HG02610 (cell line): Measurements from ENCODE around the gene CLDN1.
"Not testable (repeated sequence)": the region's sequence is repeated elsewhere in the genome, so short reads cannot be mapped to it uniquely, and the experiment has no call there.

Experiments
- ATAC-seq: cut with Tn5 transposase; IDR thresholded peaks from one replicate; pipeline ENCODE4 v1.9.1; 2021; ENCODE audit warnings: mild to moderate bottlenecking, moderate library complexity; ENCODE audit not compliant: unreplicated experiment

Gene CLDN1

GRCh38 chr3:190299969-190300368 lies 22.3 kb downstream of the CLDN1 start:
- ATAC-seq, result no peak

DNA sequence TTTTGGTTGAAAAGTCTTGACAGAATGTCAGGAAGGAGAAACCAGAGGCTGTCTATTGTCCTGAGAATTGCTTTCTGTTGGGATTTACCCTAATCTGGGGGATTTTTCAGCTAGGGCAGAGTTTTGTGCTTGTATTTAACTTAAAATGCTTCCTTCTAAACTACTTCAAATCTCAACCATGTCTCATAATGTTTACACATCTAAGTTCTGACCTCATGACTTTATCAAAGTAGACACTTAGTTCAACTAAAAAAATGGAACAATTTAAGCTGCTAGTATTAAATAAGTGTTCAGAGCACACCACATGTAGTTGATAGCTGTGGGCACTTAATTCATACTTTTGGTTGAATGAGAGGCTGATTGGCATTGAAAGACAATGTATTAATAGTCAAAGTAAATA lies 28.2 kb downstream of the CLDN1 start:
- ATAC-seq, result no peak

- ATAC-seq, result no peak
Observed at GRCh38 chr3:190293621-190294020, 28.6 kb downstream of the CLDN1 start.

DNA sequence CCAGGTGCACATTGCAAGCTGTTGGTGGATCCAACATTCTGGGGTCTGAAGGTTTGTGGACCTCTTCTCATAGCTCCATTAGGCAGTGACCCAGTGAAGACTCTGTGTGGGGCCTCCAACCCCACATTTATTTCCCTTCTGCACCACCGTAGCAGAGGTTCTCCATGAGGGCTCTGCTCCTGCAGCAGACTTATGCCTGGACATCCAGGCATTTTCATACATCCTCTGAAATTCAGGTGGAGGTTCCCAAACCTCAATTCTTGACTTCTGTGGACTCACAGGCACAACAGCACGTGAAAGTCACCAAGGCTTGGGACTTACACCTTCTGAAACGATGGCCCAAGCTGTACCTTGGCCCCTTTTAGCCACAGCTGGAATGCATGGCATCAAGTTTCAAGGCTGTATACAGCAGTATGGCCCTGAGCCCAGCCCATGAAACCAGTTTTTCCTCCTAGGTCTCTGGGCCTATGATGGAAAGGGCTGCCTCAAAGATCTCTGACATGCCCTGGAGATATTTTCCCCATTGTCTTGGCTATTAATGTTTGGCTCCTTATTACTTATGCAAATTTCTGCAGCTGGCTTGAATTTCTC lies 30.2 kb downstream of the CLDN1 start:
- no peak for ATAC-seq

DNA sequence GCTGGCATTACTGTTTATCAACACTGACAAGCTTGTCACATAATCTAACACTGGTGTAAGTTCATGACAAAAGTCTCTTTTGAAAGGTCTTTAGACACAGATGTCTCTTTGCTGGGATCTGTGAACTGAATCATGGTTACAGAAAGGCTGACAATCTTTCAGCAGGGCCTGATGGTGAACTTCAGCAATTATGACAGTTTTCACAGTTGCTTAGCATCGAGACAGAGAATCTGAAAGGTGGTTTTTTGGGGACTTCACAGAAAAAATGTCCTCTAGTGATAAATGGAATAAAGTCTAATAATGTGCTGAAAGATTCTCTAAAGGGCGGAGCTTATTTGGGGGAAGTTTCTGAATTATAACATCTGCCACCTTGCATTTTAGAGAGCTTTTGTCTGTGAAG lies 32.3 kb downstream of the CLDN1 start:
- ATAC-seq, result no peak

DNA sequence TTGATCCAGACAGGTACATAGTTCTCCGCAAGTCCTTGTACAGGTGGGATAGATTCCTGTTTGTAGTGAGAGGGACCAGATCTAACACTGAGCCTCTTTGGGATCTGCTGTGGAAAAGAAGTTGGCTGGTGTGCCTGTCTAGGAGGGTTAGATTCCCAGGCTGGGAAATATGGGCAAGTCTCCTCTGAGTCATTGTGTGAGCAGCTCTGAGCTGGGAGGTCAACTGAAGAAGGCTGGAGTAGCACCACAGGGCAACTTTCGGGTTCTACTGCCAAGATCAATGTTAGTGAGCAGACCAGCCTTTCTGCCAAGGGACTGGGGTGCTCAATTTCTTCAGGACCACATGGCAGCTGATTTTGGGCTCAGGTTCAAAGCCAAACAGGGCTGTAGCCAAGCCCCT lies 33.4 kb downstream of the CLDN1 start:
- no peak for ATAC-seq

DNA sequence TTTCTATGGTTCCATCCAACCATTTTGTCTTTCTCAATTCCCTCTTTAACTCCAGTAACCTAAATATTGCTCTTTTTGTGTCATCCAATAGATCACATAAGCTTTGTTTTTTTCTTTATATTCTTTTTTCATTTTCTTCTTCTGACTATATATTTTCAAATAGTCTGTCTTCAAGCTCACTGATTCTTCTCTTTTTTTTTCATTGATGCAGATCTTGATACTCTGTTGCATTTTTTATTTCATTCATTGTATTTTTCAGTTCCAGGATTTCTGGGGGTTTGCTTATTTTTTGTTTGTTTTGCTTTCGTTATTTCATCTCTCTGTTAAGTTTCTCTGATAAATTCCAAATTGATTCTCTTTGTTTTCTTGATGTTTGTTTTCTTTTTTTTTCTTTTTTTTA lies 36.2 kb downstream of the CLDN1 start:
- ATAC-seq, result no peak

DNA sequence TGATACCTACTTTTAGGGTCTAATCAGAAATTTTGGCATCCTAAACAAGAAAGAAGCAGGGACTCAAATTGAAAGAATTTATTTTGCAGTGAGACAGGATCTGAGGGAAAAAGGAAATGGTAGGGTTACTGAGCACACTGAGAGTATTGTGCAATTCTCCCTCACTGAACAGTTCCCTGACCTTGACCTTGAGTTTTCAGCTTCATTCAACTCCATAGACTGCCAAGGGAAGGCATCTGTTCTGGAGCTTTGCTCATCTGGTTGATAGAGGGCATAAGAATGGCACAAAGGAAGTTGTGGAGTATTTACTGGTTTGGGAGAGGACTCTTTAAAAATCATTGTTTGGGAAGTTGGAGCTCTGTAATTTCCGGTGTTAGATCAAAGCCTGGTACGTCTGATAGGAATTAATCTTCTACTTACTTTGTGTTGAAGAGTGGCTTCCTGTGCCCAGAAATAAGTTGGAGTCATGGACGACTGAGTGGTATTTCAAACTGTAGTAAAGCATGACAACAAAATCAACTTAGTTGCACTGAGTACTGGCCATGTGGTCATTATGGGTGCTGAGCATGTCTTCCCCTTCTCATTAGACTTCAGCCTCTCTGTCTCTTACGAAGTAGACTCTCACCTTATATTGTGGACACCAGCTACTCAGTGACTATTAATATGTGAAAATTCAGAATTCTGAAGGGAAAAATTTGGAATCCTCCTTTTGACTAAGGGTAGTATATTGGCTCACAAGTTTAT lies 40.8 kb downstream of the CLDN1 start:
- ATAC-seq, result no peak

GRCh38 chr3:190279690-190280089 lies 42.6 kb downstream of the CLDN1 start:
- no peak for ATAC-seq

GRCh38 chr3:190272747-190273146 lies 49.5 kb downstream of the CLDN1 start:
- ATAC-seq, result no peak

GRCh38 chr3:190269101-190269500 lies 53.1 kb downstream of the CLDN1 start:
- no peak for ATAC-seq

- not testable (repeated sequence) for ATAC-seq
Observed at GRCh38 chr3:190267464-190267863, 54.8 kb downstream of the CLDN1 start.

- ATAC-seq, result no peak
Observed at GRCh38 chr3:190266913-190267290, 55.3 kb downstream of the CLDN1 start.

DNA sequence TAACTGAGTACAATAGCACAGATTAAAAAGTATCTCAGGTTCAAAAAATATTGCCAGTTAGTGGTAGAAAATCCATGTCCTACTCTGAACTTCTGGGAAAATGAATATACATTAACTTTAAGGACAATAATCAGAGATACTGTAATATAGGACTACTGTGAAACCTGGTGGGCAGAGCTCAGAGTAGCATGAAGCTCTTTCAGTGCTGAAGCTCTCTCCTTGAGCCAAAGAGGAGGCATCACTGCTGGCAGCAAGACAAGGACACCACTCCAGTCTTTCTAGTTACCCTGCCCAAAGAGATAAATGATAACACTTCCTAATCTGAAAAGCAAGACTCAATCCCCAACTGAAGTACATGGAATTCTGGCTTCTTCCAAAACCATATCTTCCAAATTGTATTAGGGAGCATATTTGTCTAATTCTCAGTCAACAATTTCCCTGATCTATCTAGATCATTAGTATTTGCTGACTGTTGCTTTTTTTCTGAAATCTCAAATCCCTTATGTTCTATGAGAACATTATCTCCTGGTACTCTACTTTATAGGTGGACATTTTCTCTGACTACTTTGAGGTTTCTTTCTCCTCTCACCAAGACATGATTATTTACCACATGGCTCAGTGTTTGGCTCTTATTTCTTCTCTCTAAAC lies 55.9 kb downstream of the CLDN1 start:
- ATAC-seq, result no peak

- no peak for ATAC-seq
Observed at GRCh38 chr3:190265796-190266195, 56.5 kb downstream of the CLDN1 start.

DNA sequence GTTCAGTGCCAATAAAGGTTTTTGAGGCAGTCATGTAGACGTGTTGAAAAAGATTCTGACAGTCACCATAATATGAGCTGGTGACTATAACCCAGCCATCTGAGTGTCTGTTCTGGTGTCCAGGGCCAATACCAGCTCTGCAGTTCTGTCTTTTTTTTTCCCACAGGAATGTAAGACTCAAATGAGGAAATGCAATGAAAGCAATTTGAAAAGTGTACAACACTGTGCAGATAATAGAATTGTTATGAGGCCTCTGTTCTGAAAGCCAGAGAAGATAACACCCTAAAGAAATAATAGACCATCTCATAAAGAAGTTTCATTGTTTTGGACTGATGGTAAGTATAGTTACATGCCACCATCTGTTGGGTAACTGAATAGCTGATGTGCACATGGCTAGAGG lies 57.1 kb downstream of the CLDN1 start:
- ATAC-seq, result no peak

DNA sequence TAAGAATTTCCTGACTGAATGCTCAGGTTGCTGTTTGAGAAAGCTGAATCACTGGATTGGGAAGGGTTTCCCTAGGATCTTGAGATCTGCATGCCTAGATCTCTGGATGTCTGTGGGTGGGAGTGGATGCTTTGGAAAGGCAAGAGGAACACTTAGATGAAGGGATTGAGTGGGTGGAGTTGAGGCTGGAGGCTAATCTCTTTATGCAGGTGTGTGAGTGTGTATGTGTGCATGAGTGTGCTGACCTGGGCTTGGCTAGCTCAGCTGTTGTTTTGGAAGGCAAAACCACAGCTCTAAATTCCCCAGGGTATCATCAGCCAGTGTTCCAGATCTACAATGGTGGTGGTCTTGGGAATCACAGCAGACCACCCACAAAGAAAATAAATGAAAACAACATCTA lies 60.5 kb downstream of the CLDN1 start:
- ATAC-seq, result no peak

DNA sequence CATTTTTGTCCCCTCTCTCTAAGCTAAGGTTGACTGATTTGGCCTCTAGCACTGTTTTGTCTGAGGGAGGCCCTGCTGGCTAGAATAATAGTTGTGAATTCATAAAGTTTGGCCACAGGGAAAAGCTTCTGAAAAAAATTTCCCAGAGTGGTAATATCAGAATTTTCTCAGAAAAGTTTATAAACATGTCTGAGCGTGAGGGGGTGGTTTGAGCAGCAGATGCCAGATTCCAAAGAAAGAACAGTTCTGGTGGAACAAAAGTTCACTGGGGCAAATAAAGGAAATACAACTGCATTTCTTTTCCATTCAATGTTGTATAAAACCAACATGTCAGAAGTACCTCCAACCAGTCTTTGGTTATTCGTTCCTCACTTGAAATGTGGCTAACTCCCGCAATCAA lies 61.2 kb downstream of the CLDN1 start:
- no peak for ATAC-seq

DNA sequence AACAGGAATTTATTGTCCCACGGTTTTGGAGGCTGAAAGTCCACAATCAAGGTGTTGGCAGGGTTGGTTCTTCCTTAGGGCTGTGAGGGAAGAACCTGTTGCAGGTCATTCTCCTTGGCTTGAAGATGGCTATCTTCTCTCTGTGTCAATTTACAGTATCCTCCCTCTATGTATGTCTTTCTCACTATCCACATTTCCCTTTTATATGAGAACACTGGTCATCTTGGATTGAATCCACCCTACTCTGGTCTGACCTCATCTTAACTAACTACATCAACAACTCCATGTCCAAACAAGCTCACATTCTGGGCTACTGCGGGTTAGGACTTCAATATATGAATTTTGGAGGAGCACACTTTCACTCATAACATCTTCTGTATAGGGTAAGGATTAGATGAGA lies 61.9 kb downstream of the CLDN1 start:
- no peak for ATAC-seq

DNA sequence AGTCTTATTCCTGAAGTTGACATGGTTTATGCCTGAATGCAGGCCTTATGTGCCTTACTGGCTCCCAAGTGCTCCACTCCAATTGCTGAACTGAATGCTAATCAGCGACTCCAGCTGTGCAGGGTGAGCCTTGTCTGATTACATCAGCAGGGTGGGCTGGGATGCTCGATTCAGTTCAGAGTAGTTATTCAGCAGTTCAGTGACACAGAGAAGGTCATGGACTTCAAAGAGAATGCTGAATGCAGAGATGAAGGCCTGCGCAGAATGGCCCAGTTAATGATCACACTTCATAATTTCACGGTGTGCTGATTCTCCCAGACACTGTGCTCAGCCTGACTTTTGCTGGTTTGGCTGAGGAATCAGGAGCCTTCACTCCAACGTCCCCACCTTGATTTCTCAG lies 63.6 kb downstream of the CLDN1 start:
- ATAC-seq, result no peak
